ENCODE measurements around the gene NEUROG2.

Gene NEUROG2

GRCh38 chr4:112473985-112474384, 42.0 kb downstream of the NEUROG2 start:
- DNase-seq = no peak

GRCh38 chr4:112472318-112472717, 43.7 kb downstream of the NEUROG2 start:
- DNase-seq = no peak

Data from CD4-positive, alpha-beta T cell treated with Interleukin-17A for 4 hours (primary cell).